GM08714 (cell line): Measurements from ENCODE around the gene SLC26A11.

ENCODE experiments used
- H3K4me3 ChIP-seq: fragments of 200-500 bp; sonication (Bioruptor generic); 2 replicates; pipeline ENCODE4 v1.5.1; 2014; ENCODE audit warnings: mild to moderate bottlenecking, low read length, inconsistent platforms
- ZNF274 ChIP-seq: IDR thresholded peaks from 2 replicates; pipeline ENCODE4 v1.6.1; 2012; ENCODE audit warnings: mild to moderate bottlenecking, low read depth, low read length

The SLC26A11 gene

DNA sequence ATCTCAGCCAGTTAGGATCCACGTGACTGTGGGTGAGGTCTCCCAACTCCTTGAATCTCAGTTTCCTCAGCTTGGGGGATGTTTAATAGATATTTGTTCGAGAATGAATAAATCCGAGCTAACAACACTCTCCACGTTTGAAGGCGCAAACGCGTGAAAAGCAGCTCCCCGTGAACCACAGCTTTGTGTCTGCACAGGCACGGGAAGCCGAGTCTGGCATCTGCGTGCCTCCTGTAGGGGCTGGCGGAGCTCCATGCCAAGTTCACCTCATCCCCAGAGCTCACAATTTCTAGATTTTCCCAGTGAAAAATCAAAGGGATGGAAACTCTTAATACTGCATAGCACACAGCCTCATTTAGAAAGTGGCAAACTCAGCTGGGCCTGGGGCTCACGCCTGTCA lies 14.4 kb upstream of the SLC26A11 start:
- no peak for TF ChIP-seq ZNF274
- H3K4me3 ChIP-seq: no peak overlapping the region

DNA sequence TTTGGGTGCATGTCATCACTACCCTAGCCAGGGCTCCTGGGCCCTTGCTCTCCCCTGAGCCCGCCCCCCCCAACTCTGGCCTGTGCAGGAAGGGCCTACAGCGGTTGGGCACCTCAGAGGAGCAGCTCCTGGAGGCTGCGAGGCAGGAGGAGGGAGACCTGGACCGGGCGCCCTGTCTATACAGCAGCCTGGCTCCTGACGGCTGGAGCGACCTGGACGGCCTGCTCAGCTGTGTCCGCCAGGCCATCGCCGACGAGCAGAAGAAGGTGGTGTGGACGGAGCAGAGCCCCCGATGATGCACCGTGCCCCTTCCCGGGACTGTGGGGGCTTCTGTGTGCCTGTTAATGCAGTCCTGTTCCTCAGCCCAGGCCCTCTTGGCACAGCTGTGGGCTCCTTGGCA lies 12.2 kb upstream of the SLC26A11 start:
- no peak for TF ChIP-seq ZNF274
- H3K4me3 ChIP-seq: no peak overlapping the region

DNA sequence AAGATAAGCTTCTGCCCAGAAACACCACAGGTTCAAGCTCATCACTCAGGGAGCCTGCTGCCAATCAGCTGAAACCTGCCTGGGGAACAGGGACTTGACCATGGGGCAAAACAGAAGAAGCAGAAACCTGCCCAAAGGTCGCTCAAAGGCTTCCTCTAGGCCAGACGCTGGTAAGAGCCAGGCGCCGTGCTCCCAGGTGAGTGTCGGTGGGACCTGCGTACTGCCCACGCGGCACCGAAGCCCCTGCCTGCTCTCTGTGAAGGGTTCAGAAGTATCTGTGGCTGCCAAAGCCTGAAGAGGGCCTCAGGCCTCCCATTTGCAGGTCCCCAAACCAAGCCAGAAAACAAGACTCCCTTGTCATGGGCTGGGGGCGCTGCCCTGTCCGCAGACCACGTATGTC lies 10.5 kb upstream of the SLC26A11 start:
- no peak for TF ChIP-seq ZNF274
- no peak overlapping the region for H3K4me3 ChIP-seq

DNA sequence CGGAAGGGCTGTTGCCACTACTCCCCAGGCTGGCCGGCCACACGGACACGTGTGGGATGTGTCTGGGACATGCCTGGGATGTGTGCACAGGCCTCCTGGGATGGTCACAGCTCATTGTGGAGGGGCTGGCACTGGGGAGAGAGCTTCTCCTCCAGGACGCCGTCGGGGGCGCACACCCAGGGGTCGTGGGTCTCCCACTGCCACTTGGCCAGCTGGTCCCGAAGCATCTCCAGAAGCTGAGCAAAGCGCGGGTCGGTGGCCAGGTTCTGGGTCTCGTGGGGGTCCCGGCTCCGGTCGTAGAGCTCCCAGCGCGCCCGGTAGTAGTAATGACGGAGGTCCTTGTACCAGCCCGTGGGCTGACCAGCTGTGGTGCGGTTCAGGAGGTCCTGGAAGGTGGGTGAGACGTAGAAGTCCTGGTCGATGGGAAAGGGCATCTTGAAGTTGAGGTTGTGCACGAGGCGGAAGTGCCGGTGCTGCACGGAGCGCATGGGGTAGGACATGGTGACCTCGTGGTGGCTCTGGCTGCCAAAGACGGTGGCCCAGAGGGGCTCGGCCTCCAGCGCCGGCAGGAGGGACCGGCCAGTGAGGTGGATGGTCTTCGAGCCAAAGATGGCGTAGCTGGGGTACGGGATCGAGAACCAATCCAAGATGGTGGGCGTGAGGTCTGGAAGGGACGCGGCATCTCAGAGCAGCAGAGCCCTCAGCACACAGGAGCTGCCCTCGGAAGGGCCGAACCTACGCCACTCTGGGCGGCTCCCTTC lies 9.7 kb upstream of the SLC26A11 start:
- no peak overlapping the region for H3K4me3 ChIP-seq
- no peak for TF ChIP-seq ZNF274

DNA sequence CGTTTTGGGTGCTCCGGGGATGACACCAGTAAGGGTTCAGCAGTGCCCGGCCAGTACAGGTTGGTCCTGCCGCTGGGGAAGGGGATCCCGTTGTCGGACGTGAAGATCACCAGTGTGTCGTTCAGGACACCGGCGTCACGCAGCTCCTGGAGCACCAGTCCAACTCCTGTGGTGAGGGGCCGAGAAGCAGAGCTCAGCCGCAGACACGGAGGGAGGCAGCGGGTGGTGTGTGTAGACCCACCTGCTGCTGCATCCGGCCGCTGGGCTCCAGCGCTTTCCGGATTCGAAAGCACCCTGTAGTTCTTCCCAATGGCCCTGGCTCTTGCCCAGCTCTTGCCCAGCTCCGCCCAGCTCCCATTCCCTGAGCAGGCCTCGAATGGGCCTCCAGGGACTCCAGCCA lies 8.1 kb upstream of the SLC26A11 start:
- TF ChIP-seq ZNF274: no peak
- H3K4me3 ChIP-seq: no peak overlapping the region

DNA sequence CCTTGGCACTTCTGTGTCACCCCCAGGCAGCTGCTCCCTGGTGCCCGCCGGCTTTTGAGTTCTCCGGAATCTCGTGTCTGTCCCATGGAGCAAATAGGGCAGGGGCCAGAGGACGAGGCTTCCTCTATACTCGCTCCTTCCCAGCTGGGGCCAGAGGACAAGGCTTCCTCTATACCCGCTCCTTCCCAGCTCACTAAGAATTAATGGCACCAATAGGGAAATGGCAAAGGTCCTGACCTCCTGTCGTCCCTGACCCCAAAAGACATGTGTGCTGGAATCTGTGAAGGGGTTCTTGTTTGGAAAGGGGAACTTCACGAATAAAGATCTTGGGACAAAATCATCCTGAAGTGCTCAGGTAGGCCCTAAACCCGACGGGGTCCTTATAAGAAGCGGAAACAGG lies 7.7 kb upstream of the SLC26A11 start:
- no peak overlapping the region for H3K4me3 ChIP-seq
- no peak for TF ChIP-seq ZNF274

DNA sequence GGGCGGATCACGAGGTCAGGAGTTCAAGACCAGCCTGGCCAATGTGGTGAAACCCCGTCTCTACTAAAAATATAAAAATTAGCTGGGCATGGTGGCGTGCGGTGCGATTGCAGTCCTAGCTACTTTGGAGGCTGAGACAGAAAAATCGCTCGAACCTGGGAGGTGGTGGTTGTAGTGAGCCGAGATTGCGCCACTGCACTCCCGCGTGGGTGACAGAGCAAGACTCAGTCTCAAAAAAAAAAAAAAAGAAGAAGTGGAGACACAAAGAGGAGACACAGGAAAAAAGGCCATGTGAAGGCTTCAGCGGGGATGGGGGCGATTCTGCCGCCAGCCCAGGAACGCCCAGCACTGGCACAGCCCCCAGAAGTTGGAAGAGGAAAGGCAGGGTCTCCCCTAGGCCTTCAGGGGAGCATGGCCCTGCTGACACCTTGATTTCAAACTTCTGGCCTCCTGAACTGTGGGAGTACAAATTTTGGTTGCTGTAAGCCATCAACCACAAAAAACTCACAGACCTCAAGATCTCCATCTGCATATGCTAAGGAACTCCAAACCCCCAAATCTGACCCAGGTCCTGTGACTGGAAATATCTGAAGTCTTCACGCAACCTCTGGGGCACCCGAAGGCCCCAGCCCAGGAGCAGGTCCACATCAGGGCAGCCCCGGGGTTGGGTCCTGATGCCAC lies 7.1 kb upstream of the SLC26A11 start:
- TF ChIP-seq ZNF274: no peak
- no peak overlapping the region for H3K4me3 ChIP-seq

DNA sequence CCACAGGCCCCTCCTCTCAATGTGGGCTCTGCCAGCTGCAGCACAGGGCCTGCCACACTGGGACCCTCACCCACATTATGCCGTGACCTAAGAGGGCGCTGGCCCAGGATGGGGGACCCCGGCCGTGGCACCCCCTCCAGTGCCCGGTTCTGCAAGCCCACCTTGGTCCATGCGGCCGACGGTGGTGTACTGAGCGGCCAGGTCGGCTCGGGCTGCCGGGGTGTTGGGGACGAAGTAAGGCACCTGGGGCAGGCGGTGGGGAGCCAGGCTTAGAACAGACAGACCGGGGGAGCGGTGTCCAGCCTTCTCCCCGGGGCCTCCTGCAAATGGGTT lies 6.6 kb upstream of the SLC26A11 start:
- no peak for TF ChIP-seq ZNF274
- no peak overlapping the region for H3K4me3 ChIP-seq

DNA sequence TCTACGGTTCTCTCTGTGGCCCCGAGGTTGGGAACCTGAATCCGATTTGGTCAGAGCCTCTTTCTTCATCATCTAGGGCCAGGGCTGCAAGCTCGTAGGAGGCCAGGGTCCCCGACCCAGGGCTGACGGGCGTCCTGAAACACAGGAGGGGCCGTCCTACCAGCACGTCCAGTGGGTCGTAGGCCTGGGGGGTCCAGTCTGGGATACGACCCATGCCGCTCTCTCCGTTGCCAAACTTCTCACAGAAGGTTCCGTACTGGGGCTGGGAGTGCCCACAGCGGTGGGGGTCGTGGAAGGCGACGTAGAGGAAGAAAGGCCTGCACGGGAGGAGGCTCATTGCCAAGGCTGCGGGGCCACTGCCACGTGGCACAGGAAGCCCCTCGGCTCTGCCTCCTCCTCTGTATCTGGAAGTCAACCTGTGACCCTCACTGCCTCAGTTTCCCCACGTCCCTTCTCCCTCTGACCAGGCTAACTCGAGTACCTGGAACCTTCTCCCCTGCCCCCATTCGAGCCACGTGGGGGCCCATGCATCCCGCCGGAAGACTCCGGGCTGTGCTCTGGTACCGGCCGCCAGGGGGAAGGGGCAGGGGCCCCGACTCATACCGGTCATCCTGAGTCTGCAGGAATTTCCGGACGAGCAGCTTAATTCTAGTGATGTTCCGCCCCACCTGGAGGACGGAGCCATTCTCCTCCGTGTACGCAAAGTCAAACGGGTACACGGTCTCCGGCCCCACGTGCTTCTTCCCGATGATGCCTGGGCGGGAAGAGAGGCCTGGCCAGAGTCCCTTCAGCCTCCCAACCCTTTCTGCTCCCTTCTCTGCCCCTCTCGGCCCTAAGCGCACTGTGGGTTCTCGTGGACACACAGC lies 6.0 kb upstream of the SLC26A11 start:
- H3K4me3 ChIP-seq: no peak overlapping the region
- no peak for TF ChIP-seq ZNF274

DNA sequence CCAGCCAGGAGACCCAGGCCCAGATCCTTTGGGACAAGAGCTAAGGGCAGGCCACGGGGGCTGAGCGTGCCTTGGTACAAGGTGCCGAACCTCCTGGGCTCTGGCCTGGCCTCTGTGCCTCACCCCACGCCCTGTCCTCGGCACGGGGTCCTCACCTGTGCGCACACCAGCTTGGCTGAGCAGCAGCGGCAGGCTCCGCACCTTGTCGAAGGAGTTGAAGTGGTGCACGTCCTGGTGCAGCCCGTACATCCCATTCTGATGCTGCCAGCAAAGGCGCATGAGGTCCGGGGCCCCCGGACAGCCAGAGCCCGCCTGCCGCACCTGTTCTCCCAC lies 5.4 kb upstream of the SLC26A11 start:
- no peak for TF ChIP-seq ZNF274
- H3K4me3 ChIP-seq: no peak overlapping the region

DNA sequence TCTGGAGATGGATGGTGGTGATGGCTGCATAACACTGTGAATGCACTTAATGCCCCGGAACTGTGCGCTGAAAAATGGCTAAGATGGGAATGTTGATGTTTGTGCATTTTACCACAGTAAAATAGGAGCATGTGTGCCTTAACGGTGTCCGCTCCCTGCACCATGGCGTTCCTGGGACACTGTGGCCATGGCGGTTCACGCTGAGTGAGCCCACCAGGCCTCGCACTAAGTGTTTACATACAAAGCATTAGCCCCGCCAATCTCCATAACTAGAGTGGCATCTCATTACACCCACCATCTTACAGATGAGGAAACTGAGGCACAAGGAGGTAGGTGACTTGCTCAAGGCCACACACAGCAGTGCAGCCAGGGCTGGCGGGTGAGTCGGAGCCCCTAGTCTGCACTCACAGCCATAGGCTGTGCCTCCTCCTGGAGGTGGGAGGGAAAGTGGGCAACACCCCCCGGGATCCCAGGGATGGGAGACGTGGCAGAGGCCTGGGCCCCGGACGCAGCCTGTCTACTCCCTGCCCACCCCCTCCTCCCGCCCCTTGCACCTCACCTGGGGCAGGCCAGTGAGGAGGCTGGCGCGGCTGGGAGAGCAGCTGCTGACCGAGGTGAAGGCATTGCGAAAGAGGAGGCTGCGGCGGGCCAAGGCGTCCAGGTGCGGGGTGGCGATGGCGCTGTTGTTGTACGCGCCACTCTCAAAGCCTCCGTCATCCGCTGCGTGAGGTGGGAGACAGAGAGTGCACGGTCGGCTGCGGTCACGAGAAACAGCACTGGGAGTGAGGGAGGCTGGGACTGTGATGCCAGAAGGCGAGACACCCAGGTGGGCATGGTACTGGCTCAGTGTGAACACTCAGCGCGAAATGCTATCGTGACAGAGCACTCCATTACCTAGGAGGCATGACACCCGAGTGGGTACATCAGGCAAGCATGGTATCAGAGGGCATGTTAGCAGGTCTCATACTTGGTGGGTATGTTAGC lies 3.5 kb upstream of the SLC26A11 start:
- H3K4me3 ChIP-seq: no peak overlapping the region
- TF ChIP-seq ZNF274: no peak

DNA sequence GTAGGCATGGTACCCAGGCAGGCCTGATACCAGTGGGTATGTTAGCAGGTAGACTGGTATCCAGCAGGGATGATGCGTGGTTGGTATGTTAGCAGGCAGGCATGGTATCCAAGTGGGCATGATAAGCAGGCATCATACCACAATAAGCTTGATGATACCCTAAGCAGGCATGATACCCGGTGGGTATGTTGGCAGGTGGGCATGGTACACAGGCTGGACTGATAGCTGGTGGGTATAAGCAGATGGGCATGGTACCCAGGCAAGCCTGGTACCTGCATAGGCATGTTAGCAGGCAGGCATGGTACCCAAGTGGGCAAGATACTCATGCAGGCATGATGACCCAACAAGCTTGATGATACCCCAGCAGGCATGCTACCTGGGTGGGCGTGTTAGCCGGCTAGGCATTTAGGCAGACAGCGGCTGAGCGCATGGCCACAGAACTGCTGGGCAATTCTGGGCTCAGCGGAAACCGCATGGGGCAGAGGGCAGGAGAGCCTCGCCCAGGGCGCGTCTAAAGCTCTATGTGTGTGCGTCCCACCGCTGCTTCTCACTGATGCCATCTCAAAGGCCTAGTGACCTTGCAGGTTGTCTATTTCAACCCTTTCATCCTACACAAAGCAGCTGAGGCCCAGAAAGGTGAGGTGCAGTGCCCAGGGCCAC lies 2.4 kb upstream of the SLC26A11 start:
- H3K4me3 ChIP-seq: no peak overlapping the region

DNA sequence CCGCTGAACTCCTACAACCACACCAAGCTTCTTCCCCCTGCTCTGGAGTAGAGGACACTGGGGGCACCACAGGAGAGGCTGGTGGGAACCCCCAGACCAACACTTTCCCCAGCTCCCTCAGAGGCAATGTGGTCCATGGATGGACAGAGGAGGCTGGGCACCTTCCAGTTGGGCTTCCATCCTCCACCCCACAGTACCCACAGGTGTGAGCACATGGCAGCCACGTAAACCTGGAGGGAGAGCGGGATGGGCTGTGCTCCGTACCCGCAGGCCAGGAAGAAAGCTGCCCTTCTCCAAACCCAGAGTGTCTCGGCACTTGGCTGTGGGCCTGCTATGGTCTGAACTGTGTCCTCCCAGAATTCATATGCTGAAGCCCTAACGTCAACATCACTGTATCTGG lies 1.8 kb upstream of the SLC26A11 start:
- no peak for TF ChIP-seq ZNF274
- no peak overlapping the region for H3K4me3 ChIP-seq

More for the DNA sequence above, 2.4 kb upstream of the SLC26A11 start:
- no peak for TF ChIP-seq ZNF274
